Hepatocyte (in vitro differentiated cells): ENCODE data around the gene DLX4. TPM values are rescaled to one million over a fixed set of nuclear protein-coding genes. Genes with fewer than 3 reads are reported as not detected.

Experiments
- DNase-seq: peaks from one replicate; pipeline ENCODE4 v3.0.0-alpha.2; 2016; ENCODE audit warnings: low spot score
- H2AFZ ChIP-seq: fragments of 200-600 bp; sonication (generic); 2 replicates; pipeline ENCODE4 v1.6.0; 2016; ENCODE audit warnings: antibody characterized with exemption, mild to moderate bottlenecking
- H3K27ac ChIP-seq: fragments of 200-600 bp; sonication (generic); 2 replicates; pipeline ENCODE4 v1.5.1; 2016; ENCODE audit warnings: mild to moderate bottlenecking
- H3K27me3 ChIP-seq: fragments of 200-600 bp; sonication (generic); 2 replicates; pipeline ENCODE4 v1.6.1; 2016
- H3K36me3 ChIP-seq: fragments of 200-600 bp; sonication (generic); replicated peaks from 2 replicates; pipeline ENCODE4 v1.5.1; 2016; ENCODE audit warnings: low read depth; ENCODE audit not compliant: insufficient read depth
- H3K4me1 ChIP-seq: fragments of 200-600 bp; sonication (generic); 2 replicates; pipeline ENCODE4 v1.5.1; 2016; ENCODE audit warnings: mild to moderate bottlenecking, moderate library complexity; ENCODE audit not compliant: insufficient read depth
- H3K4me2 ChIP-seq: fragments of 200-600 bp; sonication (generic); 2 replicates; pipeline ENCODE4 v1.6.0; 2016
- H3K4me3 ChIP-seq: fragments of 200-600 bp; sonication (generic); 2 replicates; pipeline ENCODE4 v1.5.1; 2016; ENCODE audit warnings: mild to moderate bottlenecking
- H3K79me2 ChIP-seq: fragments of 200-600 bp; sonication (generic); 2 replicates; pipeline ENCODE4 v1.6.0; 2017; ENCODE audit warnings: mild to moderate bottlenecking
- H3K9me2 ChIP-seq: fragments of 200-600 bp; sonication (generic); replicated peaks from 2 replicates; pipeline ENCODE4 v1.6.0; 2017; ENCODE audit warnings: mild to moderate bottlenecking; ENCODE audit not compliant: insufficient read depth
- H3K9me3 ChIP-seq: fragments of 200-600 bp; sonication (generic); 2 replicates; pipeline ENCODE4 v1.5.1; 2016; ENCODE audit warnings: low read depth, mild to moderate bottlenecking
- H4K20me1 ChIP-seq: fragments of 200-600 bp; sonication (generic); 2 replicates; pipeline ENCODE4 v1.6.0; 2016; ENCODE audit warnings: mild to moderate bottlenecking; ENCODE audit not compliant: insufficient read depth, poor library complexity, severe bottlenecking
- EZH2 ChIP-seq: fragments of 200-600 bp; sonication (generic); IDR thresholded peaks from 2 replicates; pipeline ENCODE4 v1.6.1; 2016; ENCODE audit warnings: antibody characterized with exemption, mild to moderate bottlenecking, borderline replicate concordance
- EZH2phosphoT487 ChIP-seq: fragments of 200-600 bp; sonication (generic); IDR thresholded peaks from one replicate; pipeline ENCODE4 v1.6.1; 2018; ENCODE audit warnings: antibody characterized with exemption, mild to moderate bottlenecking, low read depth, moderate library complexity; ENCODE audit not compliant: unreplicated experiment, severe bottlenecking
- WGBS: methylation state at CpG from one replicate; pipeline ENCODE4 v1.1.6; 2016; ENCODE audit warnings: low lambda C conversion rate; ENCODE audit errors: missing lambda C conversion rate; 5-methylcytosine and 5-hydroxymethylcytosine counted together
- polyA plus RNA-seq: library from polyadenylated mRNA; unstranded; fragments of >200 nt; fragmentation: Nextera tagmentation; extraction: Ambion mirVana; gene quantifications from 2 replicates; pipeline ENCODE4 v1.2.1, GENCODE V29; 2016
- total RNA-seq: library from RNA; depleted of rRNA; stranded (reverse); fragments of >200 nt; gene quantifications from 2 replicates; pipeline ENCODE4 v1.2.3, GENCODE V29; 2014
- TF ChIP-seq, protein P1 (sequence below): fragments of 200-600 bp; sonication (generic); IDR thresholded peaks from 2 replicates; pipeline ENCODE4 v1.5.1; 2016; ENCODE audit warnings: antibody characterized with exemption, mild to moderate bottlenecking; ENCODE audit not compliant: poor library complexity

The DLX4 gene
- total and polyA plus RNA-seq, 2 experiments from 2014 or later, result 0.17 to 1.4 TPM

DNA sequence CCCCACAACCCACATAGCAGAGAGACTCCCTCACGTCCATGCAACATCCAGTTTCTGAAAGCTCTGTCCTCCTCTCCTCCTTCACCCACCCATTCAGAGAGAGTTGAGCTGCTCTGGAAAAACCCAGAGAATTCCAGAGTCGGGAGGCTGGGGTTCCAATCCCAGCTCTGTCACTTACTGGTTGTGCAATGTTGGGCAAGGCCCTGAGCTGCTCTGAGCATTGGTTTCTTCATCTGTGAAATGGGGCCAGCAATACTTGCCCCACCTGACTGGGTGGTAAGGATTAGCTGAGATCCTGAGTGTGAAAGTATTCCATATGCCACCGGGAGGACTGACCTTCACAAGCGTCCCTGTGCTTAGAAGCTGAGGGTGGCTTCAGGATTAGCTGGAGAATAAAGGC is 12.2 kb upstream of the DLX4 start:
- Histone ChIP-seq H3K4me3 (no peak overlapping the region), H3K9me3 (no peaks in the 10 kb centered on the region), H3K9me2 (no peaks in the 10 kb centered on the region), H3K79me2 (no peaks in the 10 kb centered on the region), H3K27ac (no peak overlapping the region), H3K27me3 (peaks cover 9% of the 10 kb centered on the region), H3K4me1 (no peaks in the 10 kb centered on the region), H4K20me1 (no peaks in the 10 kb centered on the region), H2AFZ (no peak overlapping the region), H3K4me2 (no peak overlapping the region), H3K36me3 (no peaks in the 10 kb centered on the region)
- DNase-seq, result no peak
- TF ChIP-seq, protein P1, sequence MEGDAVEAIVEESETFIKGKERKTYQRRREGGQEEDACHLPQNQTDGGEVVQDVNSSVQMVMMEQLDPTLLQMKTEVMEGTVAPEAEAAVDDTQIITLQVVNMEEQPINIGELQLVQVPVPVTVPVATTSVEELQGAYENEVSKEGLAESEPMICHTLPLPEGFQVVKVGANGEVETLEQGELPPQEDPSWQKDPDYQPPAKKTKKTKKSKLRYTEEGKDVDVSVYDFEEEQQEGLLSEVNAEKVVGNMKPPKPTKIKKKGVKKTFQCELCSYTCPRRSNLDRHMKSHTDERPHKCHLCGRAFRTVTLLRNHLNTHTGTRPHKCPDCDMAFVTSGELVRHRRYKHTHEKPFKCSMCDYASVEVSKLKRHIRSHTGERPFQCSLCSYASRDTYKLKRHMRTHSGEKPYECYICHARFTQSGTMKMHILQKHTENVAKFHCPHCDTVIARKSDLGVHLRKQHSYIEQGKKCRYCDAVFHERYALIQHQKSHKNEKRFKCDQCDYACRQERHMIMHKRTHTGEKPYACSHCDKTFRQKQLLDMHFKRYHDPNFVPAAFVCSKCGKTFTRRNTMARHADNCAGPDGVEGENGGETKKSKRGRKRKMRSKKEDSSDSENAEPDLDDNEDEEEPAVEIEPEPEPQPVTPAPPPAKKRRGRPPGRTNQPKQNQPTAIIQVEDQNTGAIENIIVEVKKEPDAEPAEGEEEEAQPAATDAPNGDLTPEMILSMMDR, result no peak
- TF ChIP-seq EZH2phosphoT487 (no peak), EZH2 (no peak)
- 62% methylated on average over 4 of the region's 4 CpGs for WGBS

DNA sequence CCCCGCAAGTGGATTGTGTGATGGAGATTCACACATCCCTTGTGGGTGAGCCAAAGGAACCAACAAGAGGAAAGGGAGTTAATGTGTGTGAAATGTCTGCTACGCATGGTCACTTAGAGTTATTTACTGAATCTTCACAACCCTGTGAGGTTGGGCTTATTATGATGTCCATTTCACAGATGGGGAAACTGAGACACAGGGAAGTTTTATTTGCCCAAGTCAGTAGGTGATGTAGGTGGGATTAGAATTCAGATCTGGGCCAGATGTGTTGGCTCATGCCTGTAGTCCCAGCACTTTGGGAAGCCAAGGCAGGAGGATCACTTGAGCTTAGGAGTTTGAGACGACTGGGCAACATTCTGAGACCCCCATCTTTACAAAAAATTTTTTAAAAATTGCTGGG is 11.6 kb upstream of the DLX4 start:
- TF ChIP-seq EZH2, result no peak
- TF ChIP-seq EZH2phosphoT487, result no peak
- TF ChIP-seq, protein P1, result no peak
- Histone ChIP-seq H3K9me2 (no peaks in the 10 kb centered on the region), H3K27ac (no peak overlapping the region), H3K27me3 (peaks cover 15% of the 10 kb centered on the region), H3K4me2 (no peak overlapping the region), H3K79me2 (no peaks in the 10 kb centered on the region), H3K4me3 (no peak overlapping the region), H2AFZ (no peak overlapping the region), H3K4me1 (no peaks in the 10 kb centered on the region), H3K36me3 (no peaks in the 10 kb centered on the region), H4K20me1 (no peaks in the 10 kb centered on the region), H3K9me3 (no peaks in the 10 kb centered on the region)
- DNase-seq, result no peak
- 98% methylated on average over 3 of the region's 3 CpGs for WGBS

DNA sequence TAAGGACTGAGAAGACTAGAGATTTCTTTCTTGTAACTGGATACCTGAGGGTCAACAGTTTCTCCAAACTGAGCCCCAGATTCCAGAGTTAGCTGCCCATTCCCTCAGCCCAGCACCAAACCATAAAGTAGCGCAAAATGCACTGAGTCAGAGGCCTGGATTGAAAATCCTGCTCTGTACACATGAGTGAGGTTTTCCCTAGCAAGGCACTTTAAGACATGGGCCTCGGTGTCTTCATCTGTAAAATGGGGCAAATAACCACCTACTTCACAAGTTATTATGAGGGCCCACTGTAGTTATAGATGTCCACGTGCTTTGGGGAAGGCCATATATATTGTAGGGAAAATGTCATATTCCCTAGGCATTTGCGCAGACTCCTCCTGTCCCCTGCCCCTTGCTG is 10.3 kb upstream of the DLX4 start:
- no peak for DNase-seq
- Histone ChIP-seq H3K27ac (no peak overlapping the region), H3K4me2 (no peak overlapping the region), H2AFZ (no peak overlapping the region), H3K9me2 (no peaks in the 10 kb centered on the region), H3K79me2 (no peaks in the 10 kb centered on the region), H3K9me3 (no peaks in the 10 kb centered on the region), H3K4me3 (no peak overlapping the region), H3K4me1 (peaks cover 3% of the 10 kb centered on the region), H4K20me1 (no peaks in the 10 kb centered on the region), H3K27me3 (peaks cover 29% of the 10 kb centered on the region), H3K36me3 (no peaks in the 10 kb centered on the region)
- WGBS, result 89% methylated on average over 4 of the region's 4 CpGs
- TF ChIP-seq EZH2, result no peak
- TF ChIP-seq, protein P1, result no peak
